IPS DF 4.7 (cell line): Measurements from ENCODE around the gene ESYT1.
"Not testable (repeated sequence)": the region's sequence is repeated elsewhere in the genome, so short reads cannot be mapped to it uniquely, and the experiment has no call there.

Experiments
- DNase-seq: peaks from one replicate; pipeline ENCODE4 v3.0.0-alpha.2; 2013; ENCODE audit warnings: low spot score; ENCODE audit errors: extremely low read depth

The ESYT1 gene

GRCh38 chr12:56155256-56155845, 27.3 kb downstream of the ESYT1 start:
- DNase-seq: no peak

- DNase-seq: not testable (repeated sequence)
Measured at GRCh38 chr12:56156464-56157200, 28.6 kb downstream of the ESYT1 start.

GRCh38 chr12:56157201-56158028, 29.3 kb downstream of the ESYT1 start:
- no peak for DNase-seq

- peak; percentile 100 for DNase-seq
Measured at GRCh38 chr12:56158029-56158925, 30.2 kb downstream of the ESYT1 start, which contains the start of gene MYL6. Gene MYL6, plus strand, starts transcription at chr12:56158359. Its CDS starts 43 bp downstream, at chr12:56158402.

GRCh38 chr12:56158926-56159461, 30.9 kb downstream of the ESYT1 start:
- DNase-seq: no peak

- no peak for DNase-seq
Measured at GRCh38 chr12:56159482-56160192, 31.6 kb downstream of the ESYT1 start.

- DNase-seq: no peak
Measured at GRCh38 chr12:56160193-56160763, 32.2 kb downstream of the ESYT1 start.

GRCh38 chr12:56160894-56161689, 33.0 kb downstream of the ESYT1 start:
- DNase-seq: no peak

- DNase-seq: no peak
Measured at GRCh38 chr12:56161690-56162351, 33.8 kb downstream of the ESYT1 start.

- DNase-seq: no peak
Measured at GRCh38 chr12:56162468-56163290, 34.6 kb downstream of the ESYT1 start.

GRCh38 chr12:56163533-56164344, 35.7 kb downstream of the ESYT1 start:
- DNase-seq: no peak

GRCh38 chr12:56164345-56164729, 36.3 kb downstream of the ESYT1 start:
- DNase-seq: no peak

- no peak for DNase-seq
Measured at GRCh38 chr12:56165369-56165768, 37.3 kb downstream of the ESYT1 start.

GRCh38 chr12:56169229-56169759, 41.2 kb downstream of the ESYT1 start:
- no peak for DNase-seq

GRCh38 chr12:56172839-56173238, 44.8 kb downstream of the ESYT1 start:
- DNase-seq: no peak

GRCh38 chr12:56178347-56178746, 50.3 kb downstream of the ESYT1 start:
- DNase-seq: no peak

GRCh38 chr12:56186957-56187356, 58.9 kb downstream of the ESYT1 start:
- no peak for DNase-seq
